GM21381 (cell line): Measurements from ENCODE around the gene OR10A3.

ENCODE experiments used
- ATAC-seq: cut with Tn5 transposase; IDR thresholded peaks from one replicate; pipeline ENCODE4 v1.9.1; 2021; ENCODE audit warnings: mild to moderate bottlenecking, moderate library complexity; ENCODE audit not compliant: unreplicated experiment

OR10A3 gene

DNA sequence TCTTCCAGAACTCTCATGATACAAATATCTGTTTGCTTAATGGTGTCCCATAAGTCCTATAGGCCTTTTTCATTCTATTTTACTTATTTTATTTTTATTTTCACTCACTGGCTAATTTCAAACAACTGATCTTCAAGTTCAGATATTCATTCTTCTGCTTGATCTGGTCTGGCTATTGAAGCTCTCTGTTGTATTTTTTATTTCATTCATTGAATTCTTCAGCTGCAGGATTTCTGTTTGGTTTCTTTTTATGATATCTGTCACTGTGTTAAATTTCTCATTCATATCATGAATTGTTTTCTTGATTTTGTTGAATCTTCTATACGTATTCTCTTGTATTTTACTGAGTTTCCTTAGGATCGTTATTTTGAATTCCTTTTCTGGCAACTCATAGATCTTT, 2.6 kb upstream of the OR10A3 start:
- no peak for ATAC-seq

DNA sequence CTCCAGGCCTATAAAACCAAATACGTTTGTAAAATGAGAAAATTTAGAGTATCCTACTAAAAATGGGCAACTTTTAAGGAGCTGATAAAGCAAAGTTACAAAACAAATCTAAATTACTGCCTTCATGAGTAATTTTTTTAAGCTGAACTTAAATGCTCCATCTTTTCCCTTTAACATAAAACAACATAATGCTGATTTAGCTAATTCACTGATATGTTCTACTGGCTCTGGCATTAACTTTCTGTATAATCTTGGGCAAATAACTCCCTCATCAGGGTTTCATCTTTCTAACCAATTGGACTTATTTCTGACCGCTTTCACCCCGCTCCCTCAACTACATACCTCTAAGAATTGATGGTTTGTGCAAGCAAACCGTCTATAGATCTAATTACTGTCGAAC, 362 bp downstream of the OR10A3 start:
- ATAC-seq: no peak

DNA sequence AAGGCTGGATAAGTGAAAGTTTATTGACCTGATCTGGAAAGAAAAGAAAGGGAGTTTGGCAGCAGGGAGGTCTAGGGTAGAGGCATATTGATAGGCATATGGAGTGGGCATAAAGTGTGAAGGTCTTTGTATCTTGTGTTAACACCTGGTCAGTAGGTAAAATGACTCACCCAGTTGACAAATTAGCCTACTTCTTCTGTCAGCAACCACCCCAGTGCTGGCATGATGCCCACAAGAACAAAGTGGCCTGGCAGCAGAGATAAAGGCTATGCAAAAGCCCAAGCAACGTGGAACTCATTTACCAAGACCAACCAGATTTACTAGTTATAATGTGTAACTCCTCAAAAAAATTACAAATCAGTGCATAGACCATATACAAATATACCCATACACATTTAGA, 4.9 kb downstream of the OR10A3 start:
- ATAC-seq: no peak

DNA sequence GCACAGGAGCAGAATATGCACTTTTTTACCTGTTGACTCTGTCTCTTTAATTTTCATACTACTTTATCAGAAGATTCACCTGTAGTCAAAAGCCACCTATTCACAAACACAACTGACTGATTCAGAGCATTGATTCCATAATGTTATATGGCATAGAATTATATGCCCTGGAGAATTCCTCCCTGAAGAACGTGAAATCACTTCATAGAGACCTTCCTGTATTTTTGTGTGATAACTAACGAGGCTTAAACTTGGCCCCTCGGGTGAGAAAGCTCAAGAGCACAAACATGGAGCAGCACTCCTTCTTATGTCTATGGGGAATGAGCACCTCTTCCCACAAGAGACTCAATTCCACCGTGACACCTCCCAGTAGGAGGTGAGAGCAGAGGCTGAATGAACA, 10.3 kb downstream of the OR10A3 start, which contains the start of gene OR10A6:
Gene OR10A6 (minus strand): TSS at position 101 of the 400 bp plus-strand sequence. CDS start 2,606 bp downstream, outside the sequence.
- ATAC-seq: no peak

DNA sequence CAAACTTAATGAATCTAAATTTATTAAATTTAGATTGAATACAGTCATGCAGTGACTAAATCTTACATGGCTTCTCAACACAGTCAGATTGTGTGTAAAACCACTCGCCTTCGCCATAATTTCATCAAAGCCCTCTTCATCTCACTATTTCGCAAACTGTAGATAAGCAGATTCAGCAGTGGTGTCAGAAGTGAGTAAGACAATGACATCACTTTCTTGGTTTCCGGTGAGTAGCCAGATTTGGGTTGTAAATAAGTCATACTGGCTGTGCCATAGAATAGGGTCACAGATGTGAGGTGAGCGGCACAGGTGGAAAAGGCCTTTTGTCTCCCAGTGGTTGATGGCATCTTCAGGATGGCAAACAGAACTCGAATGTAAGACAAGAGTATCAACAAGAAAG, 13.9 kb downstream of the OR10A3 start:
- no peak for ATAC-seq

DNA sequence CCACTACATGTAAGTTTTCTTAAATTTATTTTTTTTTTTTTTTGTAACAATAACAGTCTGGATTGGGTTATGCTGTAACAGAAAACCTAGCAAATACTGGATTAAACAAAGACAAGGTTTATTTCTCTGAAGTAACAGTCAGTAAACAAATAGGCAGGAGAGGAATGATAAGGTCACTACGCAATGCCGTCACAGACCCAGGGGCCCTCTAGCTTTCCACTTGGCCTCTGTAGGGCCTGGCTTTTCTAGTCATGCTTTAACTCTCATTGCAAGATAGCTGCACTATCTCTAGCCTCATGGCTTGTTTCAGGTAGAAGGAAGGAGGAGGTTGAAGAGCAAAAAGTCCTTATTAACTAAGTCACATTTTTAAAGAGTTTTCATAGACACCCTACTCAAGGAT, 17.0 kb downstream of the OR10A3 start:
- no peak for ATAC-seq

DNA sequence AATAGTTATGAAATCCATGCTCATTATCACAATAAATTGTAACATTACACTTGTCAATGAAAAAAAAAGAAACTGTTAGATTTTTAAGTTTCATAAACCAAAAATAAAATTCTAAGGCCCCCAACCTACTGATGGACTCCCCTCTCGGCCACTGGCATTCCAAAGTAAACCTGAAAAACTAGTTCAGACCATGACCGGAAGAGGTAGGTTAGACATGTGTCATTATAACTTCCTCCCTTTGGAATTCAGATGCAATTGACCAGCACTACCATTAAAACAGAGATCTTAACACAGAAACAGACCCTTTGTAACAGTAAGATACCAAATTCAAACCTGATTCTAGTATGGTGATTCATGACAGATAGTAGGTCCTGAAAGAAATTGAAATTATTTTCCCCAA, 23.4 kb downstream of the OR10A3 start:
- no peak for ATAC-seq

DNA sequence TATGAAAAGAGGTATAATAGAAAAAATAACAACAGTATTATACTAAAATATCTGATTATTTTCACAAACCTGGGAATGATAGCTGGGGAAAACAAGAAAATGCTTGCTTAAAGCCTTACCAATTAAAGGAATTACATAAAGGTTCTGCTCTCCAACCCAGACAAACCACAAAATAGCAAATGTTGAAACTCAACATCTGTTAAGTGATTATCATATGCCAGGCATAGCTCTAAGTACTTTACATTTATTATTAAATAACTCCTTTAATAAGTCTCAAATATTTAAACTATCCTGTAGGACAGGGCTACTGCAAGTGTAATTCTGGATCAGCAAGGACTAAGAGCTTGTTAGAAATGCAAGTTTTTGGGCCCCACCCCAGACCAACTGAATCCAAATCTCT, 30.5 kb downstream of the OR10A3 start:
- ATAC-seq: no peak

DNA sequence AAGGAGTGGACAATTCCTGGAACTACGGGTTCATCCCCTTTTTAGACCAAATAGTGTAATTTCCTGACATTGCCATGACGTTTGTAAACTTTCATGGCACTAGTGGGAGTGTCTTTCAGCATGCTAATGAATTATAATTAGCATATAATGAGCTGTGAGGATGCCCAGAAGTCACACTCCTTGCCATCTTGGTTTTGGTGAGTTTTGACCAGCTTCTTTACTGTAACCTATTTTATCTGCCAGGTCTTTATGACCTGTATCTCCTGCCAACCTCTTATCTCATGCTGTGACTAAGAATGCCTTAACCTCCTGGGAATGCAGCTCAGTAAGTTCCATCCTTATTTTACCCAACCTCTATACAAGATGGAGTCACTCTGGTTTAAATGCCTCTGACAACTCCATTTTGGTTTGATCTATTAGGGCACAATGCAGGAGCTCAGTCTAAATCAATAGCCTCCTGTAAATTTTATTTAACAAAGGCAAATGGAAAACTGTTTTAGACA, 31.2 kb downstream of the OR10A3 start:
- no peak for ATAC-seq

DNA sequence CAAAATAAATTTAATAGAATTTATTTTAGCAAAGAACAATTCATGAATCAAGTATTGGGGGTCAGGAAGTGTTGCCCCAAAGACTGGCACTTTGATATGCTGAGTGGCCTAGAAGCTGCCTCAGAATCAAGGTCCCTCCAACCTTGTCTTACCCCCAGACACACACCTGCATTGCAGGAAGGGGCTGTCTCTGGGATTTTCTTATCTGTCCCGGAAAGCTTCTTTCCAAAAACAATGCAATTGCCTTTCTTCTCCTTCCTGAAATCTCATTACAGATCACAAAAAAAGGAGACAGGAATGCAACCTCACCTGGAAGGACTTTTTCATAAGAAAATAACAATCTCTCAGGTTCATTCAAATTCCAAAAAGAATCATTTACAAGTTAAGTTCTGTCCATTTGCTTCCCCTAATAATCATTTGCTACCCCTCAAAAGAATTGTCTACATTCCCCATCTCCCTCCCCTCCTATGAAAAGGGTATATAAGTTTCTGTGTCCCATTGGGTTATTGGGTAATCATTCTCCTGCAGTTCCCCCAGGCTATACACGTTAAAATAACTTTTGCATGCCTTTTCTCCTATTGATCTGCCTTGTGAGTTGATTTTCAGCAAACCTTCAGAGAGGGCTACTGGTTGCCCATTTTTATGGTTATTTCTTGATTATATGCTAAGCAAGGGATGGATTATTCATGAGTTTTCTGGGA, 31.8 kb downstream of the OR10A3 start:
- no peak for ATAC-seq

DNA sequence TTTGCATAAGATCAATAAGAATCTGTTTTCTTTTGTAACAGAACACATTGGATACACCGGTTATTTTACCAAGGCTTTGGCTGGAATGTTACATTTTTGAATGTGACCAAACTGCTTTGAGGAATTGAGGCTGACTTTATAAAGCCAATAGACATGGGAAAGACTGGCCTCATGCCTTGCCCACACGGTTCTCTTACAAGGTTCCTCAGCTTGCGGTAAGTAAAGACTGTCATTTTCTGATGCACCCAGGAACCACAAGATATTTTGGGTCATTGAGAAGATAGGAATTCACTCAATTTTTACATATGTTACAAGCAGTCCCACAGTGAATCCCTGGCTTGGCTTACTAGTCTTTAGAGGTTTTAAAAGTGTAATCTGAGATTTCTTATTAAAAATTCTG, 34.4 kb downstream of the OR10A3 start:
- ATAC-seq: no peak

DNA sequence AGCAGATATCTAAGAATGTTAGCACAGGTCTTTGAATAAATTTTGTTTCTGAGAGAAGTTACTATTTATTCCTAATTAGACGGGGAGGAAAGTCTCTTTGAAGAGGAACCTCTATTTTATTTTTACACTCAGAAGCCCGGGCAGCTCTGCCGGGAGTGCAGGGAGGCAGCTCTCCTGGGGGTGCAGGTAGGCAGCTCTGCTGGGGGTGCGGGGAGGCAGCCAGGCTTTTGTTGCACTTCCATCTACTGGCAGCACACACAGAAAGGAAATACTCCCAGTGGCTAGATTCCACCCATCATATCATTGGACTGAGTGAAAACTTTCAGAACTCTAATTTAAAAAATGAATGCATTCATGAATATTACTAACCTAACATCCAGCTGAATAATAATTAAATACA, 35.0 kb downstream of the OR10A3 start:
- no peak for ATAC-seq

DNA sequence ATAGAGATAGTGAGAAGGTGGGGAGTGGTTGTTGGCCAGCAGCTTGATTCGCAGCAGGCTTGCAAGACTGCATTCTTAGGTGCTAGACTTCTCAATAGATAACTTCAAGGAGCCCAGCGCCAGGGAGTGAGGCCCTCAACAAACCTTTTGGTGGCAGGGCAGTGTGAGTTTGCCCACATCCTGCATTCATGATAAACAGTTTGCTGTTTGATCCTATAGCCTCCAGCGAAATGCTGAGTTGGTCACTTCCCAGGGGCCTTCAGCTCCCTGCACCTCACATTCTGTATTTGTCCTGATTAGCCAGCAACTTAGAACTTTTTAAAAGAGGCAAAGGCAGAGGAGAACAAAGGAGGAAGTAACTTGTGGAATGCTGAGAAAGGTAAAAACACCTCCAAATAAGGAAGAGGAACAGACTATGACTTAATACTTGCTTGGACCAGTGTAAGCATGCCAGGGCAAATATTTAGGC, 35.5 kb downstream of the OR10A3 start:
- ATAC-seq: no peak

DNA sequence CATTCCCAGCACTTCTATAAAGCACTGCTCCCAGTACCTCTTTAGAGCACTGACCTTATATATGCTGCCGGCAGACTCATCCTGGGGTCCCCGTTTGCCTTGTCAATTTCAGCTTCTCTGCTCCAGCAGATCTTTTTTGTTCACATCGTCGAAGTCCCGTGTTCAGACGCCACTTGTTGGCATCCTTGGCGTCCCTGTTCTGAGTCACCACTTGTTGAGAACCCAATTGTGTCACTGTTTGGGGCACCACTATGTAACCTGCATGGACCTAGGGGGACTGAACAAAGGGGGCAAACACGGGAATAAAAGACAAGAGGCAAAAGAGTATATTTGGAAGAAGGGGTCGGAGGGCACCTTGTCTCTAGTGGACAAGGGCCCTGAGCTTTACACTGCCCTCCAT, 36.0 kb downstream of the OR10A3 start:
- no peak for ATAC-seq

DNA sequence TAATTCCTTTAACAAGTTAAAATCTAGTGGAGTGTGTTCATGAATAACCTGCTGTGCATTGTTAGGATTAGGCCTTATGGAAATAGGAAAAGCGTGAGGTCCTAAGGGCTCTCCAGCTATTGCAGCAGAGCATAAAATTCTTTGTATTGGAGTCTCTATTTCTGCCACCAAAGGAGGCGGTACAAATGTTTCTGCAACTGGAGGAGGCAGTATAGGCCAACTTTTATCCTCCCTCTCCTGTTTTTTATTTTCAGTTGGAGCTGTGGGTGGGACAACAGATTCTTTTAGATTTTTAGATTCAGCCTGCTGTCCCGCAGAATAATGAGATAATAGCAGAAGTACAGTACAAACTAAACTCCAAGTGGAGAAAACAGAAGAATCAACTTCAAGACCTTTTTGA, 36.6 kb downstream of the OR10A3 start:
- no peak for ATAC-seq

DNA sequence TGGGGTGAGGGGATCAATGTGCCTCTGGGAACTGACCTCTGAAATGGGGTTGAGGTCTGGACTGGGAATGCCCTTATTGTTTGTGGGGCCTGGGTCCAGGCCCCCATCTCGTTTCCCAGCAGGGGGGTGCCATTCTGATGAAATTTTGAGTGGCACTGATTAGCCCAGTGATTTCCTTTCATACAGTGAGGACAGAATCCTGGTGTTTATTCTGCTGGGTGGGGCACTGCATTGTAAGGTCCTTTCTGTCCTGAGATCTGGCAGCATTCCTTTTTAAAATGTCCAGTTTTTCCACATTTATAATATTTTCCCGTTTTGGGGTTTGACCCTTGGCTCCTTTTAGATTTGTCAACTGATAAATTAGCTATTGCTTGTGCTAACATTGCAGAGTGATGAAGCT, 37.6 kb downstream of the OR10A3 start:
- no peak for ATAC-seq

DNA sequence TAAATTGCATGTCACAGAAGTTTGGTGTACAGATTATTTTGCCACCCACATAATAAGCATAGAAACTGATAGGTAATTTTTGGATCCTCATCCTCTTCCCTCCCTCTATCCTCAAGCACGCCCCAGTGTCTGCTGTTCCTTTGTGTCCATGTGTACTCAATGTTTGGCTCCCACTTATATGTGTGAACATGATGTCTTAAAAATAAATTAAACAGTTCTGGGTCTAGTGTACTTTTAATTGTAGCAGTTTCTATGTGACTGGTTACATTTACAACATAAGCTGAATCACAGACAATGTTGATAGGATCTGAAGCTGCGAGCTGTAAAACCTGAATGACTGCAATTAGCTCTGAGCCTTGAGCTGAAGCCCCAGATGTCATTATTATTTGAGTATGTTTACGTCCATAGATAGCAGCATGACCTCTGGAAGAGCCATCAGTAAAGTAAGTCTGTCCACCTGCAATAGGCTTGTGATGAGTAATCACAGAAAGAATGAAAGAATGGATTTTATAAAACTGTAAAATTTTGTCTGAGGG, 40.1 kb downstream of the OR10A3 start:
- ATAC-seq: no peak

DNA sequence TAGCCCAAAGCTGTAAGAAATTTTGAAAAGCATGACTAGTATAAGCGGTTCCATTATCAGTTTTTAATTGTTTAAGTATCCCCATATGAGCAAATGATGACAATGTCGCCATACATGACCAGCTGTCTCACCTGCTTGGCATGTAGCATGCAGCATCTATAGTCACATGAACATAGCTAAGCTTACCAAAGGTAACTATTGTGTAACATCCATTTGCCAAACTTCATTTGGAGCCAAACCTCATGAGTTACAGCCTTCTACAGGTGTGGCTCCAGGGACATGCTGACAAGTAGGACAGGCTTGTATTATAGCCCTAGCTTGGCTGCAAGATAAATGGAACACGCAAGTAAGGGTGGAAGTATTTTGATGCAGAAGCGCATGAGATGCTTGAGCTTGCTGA, 40.8 kb downstream of the OR10A3 start:
- no peak for ATAC-seq

DNA sequence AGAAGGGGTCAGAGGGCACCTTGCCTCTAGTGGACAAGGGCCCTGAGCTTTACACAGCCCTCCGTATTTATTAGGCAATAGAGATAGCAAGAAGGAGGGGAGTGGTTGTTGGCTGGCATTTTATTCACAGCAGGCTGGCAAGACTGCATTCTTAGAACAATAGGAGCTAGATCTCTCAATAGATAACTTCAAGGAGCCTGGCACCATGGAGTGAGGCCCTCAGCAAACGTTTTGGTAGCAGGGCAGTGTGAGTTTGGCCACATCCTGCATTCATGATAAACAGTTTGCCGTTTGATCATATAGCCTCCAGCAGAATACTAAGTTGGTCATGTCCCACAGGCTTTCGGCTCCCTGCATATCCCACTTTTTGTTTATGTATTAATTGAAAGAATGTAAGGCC, 42.1 kb downstream of the OR10A3 start:
- no peak for ATAC-seq

DNA sequence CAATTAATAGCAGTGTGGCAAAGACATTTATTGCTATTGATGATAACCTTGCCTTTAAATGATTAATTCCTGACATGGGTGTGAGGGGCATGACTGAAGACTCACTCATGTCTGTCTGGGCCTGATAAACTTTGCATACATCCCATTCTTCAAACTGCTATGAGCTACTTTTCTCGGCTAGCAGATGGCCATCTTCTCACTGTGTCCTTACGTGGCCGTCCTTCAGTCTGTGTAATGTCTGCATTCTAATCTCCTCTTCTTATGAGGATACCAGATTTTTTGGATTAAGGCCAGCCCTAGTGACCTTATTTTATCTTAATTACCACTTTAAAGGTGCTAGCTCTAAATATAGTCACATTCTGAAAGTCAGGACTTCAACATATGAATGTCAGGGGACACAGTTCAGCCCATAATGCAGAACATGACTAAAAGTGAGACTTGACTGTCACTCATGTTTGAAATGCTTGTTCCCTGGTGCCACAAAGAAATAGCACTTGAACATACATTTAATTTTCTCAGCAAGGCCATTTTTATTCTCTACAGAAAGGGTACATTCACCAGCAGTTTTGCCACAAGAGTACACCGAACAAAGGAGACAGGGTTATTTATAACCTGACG, 42.7 kb downstream of the OR10A3 start:
- no peak for ATAC-seq

DNA sequence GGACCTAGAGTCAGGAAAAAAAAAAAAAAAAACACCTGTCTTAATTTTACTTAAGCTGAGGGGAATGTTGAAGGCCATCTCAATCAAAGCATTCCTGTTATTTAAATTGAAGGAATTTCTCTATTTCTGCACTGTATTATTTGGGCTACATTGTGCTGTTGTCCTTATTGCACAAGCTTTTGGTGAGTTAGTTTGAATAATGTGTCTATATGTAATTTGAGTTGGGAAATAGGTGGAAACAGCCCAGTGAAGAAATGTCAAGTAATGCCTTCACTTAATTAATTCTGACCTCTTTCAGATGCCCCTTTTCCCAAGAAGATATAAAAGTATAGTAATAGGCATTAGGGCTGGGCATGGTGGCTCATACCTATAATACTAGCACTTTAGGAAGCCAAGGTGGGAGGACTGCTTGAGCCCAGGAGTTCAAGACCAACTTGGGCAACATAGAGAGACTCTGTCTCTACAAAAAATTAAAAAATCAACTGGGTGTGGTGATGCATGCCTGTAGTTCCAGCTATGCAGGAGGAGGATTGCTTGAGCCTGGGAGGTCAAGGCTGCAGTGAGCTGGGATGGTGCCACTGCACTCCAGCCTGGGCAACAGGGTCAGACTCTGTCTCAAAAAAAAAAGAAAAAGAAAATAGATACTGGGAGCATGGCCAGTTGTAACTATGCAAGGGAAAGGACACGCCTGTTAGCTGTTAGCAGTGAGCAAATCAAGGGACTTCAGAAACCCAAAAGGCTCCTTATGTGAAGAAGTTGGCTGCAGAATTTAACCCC, 45.3 kb downstream of the OR10A3 start:
- ATAC-seq: no peak

DNA sequence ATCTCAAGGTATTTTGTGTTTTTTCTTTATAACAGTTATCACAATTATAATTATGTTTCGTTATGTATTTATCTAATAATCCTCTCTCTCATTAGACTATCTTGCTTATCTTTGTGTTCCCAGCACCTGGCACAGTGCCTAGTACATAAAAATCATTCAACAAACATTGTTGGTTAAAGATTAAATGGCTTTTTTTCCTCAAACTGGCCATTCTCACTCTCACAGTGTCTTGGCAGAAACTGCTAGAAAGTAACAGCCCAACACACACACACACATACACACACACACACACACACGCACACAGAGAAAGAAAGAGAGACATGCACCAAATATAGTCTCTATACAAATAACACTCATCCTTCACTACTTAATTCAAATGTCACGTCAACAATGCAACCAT, 47.3 kb downstream of the OR10A3 start:
- no peak for ATAC-seq
